GM18526 (cell line): ENCODE measurements around the gene S100A5.

Source experiments
- POLR2A ChIP-seq: IDR thresholded peaks from 3 replicates; pipeline ENCODE4 v1.6.1; 2011; ENCODE audit not compliant: insufficient read length; ENCODE audit errors: extremely low read depth

Gene S100A5

DNA sequence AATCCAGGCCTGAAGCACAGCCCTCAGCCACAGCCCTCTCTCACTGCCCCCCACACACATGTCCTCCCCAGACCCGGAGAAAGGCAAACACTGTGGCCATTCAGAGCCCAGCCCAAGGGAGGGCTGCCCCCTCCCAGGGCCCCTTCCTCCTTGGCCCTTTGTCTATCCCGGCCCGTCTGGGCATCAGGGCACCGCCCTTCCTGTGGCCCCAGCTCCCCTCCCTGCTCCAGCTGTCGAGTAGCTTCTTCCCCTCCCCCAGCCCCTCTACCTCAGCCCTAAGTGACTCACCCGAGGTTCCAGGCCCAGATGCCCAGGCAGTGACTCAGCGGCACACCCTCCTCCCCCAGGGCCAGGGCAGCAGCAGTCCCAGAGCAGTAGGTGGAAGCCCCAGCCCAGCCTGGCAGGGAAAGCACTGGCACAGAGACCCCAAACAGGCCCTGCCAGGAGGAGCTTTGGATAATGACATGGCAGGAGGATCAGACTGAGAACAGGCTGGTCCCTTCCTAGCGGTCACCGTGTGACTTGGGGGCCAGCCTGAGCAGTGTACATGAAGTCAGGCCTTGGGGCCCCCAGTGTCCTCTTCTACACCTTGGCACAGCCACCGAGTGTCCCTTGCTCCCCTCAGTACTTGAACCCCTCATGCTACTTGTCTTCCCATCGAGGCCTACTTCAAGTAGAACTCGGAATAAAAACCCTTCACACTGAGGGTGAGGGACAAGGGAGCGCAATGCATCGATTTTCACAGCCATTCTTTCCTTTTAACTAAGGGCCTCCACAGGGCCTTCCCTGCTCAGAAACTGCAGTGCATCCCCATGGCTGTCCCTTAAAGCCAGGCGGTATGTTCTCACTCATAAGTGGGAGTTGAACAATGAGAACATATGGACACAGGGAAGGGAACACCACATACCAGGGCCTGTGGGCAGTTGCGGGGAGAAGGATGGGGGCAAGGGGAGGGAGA is 26.0 kb upstream of the S100A5 start:
- no peak for TF ChIP-seq POLR2A

DNA sequence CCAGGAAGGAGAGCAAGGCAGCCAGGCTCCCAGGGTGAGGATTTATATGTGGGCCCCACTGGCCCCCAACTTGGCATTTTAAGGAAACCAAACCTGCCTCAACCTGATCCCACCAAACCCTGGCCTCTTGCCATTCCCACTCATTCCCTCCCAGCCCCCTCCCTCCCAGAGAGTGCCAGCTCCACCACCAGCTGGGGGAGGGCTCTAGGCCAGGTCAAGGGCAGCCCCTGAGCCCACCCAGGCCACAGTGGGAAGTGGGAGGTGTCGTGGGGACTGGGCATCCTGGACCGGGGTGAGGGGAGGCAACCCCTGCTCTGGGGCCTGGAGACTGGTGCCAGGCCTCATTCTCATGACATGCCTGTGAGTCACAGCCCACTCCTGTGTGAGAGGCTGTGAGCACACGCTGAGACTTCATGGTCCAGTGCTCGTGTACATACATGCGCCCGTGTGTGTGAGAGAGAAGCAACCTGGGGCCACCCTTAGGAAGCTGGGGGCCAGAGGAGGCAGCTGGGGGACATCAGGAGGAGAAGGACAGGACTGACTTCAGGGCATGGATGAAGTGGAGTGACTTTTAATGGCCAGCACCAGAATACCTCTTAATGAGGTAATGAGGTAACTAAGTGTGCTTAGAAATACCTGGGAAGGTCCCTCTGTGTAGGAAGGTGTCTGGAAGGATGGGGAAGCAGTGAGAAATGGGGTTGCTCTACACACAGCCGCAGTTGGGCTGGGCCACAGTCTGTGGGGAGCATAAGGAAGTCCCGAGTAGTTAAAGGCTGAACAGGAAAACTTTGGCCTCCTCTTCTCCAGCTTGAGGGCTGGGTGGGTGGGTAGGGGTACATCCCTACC is 25.0 kb upstream of the S100A5 start, which contains the start of gene S100A2:
Gene S100A2, minus strand, starts transcription at position 316 of the 846 bp plus-strand sequence. CDS start 1,967 bp downstream, outside the sequence.
- TF ChIP-seq POLR2A = no peak

DNA sequence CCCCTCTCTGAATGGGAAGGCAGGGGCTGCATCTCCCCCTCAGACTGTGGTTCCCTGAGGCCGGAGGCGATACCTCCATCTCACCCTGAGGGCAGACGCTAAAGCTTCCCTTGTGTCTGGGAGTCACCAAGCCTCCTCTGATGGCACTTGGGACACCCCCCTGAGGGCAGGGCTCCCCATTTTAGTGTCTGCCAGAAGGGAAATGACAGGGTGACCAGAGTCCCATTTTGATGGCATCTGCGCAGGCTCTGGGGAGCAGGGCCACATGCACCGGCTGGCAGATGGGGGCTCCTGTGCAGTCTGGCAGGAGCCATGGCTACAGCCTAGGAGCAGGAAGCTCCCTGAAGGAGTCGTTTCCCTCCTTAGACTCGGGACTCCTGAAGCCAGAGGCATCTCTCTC is 23.3 kb upstream of the S100A5 start:
- TF ChIP-seq POLR2A = no peak

DNA sequence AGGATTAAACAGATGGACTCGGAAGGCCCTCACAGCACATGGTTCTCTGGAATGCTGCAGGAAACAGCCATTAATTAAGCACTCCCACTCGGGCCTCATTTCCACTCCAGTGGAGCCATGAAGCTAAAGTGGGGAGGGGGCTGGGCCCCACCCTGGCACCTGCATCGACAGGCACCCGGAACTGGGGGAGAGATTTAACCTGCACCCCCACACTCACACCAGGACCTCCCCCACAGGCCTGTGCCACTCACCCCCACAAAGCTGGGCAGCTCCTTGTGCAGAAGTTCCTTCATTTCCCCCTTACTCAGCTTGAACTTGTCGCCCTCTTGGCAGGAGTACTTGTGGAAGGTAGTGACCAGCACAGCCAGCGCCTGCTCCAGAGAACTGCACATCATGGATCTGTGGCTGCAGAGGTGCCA is 22.8 kb upstream of the S100A5 start:
- no peak for TF ChIP-seq POLR2A

DNA sequence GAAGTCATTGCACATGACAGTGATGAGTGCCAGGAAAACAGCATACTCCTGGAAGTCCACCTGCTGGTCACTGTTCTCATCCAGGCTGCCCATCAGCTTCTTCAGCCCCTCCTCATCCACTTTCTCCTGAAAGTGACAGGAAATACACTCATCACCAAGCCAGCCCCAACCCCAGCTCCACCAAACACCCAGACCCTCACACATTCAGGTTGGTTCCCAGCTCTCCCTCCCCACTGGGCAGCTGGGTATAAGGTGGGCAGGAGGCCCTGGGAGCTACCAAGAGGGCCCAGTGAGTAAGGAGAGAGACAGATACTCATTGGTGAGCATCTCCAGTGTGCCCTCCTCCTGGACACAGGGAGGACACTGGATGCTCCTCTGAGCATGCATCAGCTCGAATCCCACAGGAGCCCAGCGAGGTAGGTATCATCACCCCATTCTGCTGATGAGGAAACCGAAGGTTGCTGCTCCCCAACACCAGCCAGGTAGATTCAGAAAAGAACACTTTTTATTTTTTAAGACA is 20.8 kb upstream of the S100A5 start:
- TF ChIP-seq POLR2A = no peak

DNA sequence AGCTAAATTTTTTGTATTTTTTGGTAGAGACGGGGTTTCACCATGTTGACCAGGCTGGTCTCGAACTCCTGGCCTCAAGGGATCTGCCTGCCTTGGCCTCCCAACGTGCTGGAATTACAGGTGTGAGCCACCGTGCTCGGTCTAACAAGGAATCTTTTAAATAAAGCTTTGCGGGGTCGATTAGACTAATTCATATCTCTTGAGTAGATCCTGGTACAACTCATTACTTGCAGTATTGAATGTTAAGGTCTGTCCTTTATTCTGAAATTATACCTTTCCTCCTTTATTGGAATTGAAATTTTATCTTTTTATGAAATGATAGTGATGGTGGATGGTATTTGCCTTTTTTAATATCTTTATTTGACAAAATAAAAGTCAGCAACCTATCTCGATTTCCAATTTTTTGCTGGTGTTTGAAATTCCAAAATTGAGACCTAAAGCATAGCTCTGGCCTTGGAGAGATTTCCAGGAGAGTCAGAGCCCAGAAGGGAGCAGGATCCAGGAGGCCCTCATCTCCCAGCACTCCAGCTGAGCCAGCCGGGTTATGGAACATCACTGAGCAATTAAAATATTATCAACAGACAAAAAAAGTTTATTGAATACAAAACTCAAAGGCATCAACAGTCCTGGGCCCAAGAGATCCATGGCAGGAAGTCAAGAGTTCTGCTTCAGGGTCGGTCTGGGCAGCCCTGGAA is 20.2 kb upstream of the S100A5 start:
- TF ChIP-seq POLR2A = no peak

DNA sequence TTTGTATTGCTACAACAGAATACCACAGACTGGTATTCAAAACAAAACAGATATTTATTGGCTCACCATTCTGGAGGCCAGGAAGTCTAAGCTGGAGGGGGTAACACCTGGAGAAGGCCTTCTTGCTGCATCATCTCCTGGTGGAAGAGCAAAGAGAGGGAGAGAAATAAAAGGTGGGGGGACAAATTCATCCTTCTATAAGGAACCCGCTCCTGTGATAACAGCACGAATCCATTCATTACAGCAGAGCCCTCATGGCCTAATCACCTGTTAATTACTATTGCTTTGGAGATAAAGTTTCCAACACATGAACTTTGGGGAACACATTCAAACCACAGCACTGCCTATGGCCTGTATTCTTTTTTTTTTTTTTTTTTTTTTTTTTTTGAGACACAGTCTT is 19.5 kb upstream of the S100A5 start:
- TF ChIP-seq POLR2A = no peak

DNA sequence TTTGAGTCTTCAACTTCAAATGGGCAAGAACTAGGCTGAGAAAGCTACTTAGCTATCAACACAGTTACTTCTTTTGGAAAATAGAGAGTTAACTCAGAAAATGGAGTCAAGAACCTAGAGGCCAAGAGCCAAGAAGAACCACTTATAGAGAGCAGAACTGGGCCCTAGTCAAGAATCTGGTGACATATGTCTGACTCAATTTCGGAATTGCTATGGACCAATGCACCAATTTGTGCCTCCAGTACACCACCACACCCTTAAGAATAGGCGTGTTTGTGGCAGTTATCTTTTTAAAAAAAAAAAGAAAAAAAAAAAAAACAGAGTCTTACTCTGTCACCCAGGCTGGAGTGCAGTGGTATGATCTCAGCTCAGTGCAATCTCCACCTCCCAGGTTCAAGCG is 17.1 kb upstream of the S100A5 start:
- no peak for TF ChIP-seq POLR2A

DNA sequence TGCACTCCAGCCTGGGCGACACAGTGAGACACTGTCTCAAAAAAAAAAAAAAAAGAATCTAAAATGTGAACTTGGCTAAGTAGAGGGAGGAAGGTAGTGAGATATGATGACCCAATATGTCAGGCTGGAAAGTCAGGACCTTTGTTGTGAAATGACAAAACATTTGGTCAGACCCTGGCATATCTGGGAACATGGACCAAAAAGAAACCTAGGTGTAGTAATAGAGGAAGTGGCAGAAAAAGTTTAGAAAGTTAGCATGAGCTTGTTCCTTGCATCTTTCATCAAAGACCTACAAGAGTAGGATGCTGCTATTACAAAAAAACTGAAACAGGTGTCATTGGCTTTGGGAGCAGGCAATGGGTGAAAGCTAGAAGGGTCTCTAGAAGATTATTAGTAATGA is 15.6 kb upstream of the S100A5 start:
- TF ChIP-seq POLR2A = no peak

DNA sequence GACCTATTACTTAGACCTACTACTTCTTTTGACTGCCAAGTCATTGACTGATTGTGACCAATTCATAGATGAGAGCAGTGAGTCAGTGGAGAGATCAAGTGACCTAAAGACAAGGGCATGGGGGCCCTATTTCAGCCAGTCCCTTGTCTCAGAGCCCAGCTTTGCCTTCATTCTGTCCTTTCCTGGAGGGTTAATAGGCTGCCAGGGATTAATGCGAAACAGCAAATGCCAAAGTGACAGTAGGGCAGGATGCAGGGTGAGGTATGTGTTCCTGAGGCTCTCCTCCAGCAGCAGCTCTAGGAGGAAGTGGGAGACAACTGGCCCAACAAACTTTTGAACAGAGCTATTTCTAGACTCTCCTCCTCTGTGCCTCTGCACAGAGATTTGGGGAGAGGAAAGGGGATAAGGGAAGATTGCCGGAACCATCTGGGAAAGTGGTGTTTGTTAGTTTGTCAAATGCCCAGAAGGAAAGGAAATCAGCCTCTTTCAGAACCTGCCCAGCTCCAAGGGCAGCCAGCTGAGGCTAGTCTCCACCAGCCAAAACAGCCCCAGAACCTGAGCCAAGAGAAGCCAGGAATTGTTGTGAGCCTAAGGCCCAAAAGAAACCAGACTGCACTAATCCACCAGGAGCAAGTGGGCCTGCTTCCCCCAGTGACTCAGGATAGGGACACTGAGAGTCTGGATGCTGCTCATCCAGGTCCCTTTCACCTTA is 13.3 kb upstream of the S100A5 start:
- TF ChIP-seq POLR2A = no peak

DNA sequence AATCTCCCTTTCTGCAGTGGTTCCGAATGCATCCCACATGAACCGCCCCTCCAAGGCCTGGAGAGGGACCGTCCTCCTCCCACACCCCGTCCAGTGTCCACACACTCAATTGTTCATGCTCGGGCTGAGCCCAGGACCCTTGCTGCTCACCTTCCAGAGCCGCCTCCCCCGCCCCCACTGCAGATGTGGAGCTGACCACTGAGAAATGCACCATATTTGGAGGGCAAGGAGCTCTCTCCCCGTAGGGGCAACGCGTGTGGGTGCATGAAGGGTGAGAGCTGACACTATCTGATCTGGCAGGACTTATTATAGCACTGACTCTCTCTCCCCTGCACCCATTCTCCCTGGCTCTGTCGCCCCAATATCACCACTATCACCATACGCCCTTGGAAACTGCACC is 12.4 kb upstream of the S100A5 start:
- TF ChIP-seq POLR2A = no peak

DNA sequence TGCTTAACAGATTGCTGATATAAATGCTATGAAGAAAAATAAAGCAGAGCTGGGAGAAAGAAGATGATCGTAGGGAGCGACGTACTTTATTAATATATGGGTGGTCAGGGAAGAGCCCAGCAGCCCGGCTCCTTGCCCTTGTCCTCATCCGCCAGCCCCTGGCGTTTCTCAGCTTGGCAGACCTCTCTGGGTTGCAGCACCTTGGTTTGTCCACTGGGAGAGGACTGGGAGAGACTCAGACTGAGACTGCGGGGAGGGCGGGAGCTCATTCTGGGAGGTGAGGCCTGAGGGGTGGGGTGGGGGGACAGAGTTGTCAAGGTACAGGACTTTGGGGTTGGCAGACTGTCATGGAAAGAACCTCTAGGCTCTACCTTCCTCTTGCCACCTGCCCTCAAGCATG is 11.6 kb upstream of the S100A5 start:
- no peak for TF ChIP-seq POLR2A

DNA sequence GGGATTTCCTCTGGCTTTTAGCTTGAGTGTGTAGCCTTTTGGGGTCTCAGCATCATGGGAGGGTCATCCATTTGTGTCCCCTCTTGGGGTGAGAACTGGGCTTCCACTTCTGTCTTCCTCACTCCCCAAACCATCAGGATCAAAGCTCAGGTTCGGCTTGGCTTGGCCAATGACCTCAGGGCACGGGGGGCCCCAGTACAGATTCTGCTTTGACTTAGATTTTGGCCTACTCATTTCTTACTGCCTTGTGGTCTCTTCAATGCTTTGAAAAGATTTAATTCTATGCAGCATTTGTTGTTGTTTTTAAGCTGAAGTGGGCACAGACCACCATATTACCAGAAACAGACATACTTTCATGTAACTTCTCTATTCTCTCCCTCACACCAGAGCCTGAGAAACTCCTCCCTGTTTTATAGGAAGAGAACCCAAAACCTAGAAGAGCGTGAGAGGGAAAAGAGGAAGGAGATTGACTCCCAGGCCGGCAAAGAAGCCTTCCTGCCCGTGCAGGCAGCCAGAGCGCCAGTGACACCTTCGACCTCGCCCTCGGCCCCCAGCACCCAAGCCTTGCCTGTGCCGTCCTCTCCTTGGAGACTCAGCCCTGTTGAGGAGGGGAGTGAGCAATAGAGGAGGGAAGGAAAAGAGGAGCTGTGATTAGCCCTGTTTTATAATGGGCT is 10.2 kb upstream of the S100A5 start:
- no peak for TF ChIP-seq POLR2A

DNA sequence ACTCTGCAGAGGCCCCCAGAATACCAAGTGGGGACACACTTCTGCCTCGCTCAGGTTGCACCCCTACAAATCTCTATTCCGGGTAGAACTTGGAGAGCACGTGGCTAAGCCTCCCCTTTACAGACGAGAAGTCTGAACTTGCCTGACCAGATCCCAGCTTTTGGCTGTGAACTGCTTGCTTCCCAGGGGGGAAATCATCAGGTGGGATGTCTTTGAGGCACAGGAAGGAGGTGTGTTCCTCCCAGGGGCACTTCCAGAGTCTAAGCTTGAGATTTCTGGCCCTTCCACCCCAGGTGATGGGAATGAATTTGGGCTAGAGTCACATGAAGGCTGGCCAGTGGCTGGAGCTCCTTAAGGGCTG is 9.6 kb upstream of the S100A5 start:
- no peak for TF ChIP-seq POLR2A
